GM13976 (cell line): Measurements from ENCODE around the gene CPXM2.

Experiments
- DNase-seq: peaks from one replicate; pipeline ENCODE4 v3.0.0; 2012; ENCODE audit warnings: low spot score
- CTCF ChIP-seq: IDR thresholded peaks from 2 replicates; pipeline ENCODE4 v1.5.1; 2012; ENCODE audit warnings: borderline replicate concordance, mild to moderate bottlenecking; ENCODE audit not compliant: insufficient read depth; ENCODE audit errors: extremely low read depth, missing control alignments, control extremely low read depth
- in situ Hi-C: fragments of 300-500 bp; cut with MboI; formaldehyde crosslinking; loops from one replicate; pipeline ENCODE4 v1.12.0; 2022; ENCODE audit warnings: low sequenced_read_pairs, mixed read lengths, inconsistent platforms; ENCODE audit not compliant: unreplicated experiment

The CPXM2 gene

GRCh38 chr10:123888751-123889150, 2.9 kb downstream of the CPXM2 start:
- in situ Hi-C loops: no loop called here
- TF ChIP-seq CTCF: no peak
- DNase-seq: no peak

GRCh38 chr10:123888256-123888655, 3.4 kb downstream of the CPXM2 start:
- TF ChIP-seq CTCF: no peak
- in situ Hi-C loops: no loop called here
- no peak for DNase-seq

- DNase-seq: no peak
- in situ Hi-C loops: no loop called here
- no peak for TF ChIP-seq CTCF
Observed at GRCh38 chr10:123886292-123886691, 5.3 kb downstream of the CPXM2 start.

- in situ Hi-C loops: no loop called here
- DNase-seq: no peak
- TF ChIP-seq CTCF: no peak
Observed at GRCh38 chr10:123885406-123886170, 6.0 kb downstream of the CPXM2 start.

GRCh38 chr10:123884907-123885381, 6.7 kb downstream of the CPXM2 start:
- TF ChIP-seq CTCF: no peak
- in situ Hi-C loops: no loop called here
- DNase-seq: no peak

GRCh38 chr10:123884351-123884906, 7.2 kb downstream of the CPXM2 start:
- in situ Hi-C loops: no loop called here
- TF ChIP-seq CTCF: no peak
- DNase-seq: no peak
